ENCODE data around the gene ISCU.

The ISCU gene

GRCh38 chr12:108581311-108582227 lies 19.2 kb downstream of the ISCU start:
- TF ChIP-seq POLR2AphosphoS5 (IDR thresholded peaks at IDR 0.05; ENCODE audit: low read depth, low read length), result no peak
- no peak for TF ChIP-seq SIN3A (IDR thresholded peaks at IDR 0.05; ENCODE audit: borderline replicate concordance, insufficient read depth, low read length)
- TF ChIP-seq FOXP2 (optimal IDR thresholded peaks at IDR 0.05; ENCODE audit: borderline replicate concordance, extremely low read depth, extremely low read length, insufficient read depth), result no peak
- TF ChIP-seq REST (IDR thresholded peaks at IDR 0.05; ENCODE audit: insufficient read depth in 1 of 2, low read depth in 2 of 2, low read length in 2 of 2), result no peak
- TF ChIP-seq TAF1 (IDR thresholded peaks at IDR 0.05; ENCODE audit: borderline replicate concordance, insufficient read depth, low read length), result no peak

- no peak for TF ChIP-seq POLR2AphosphoS5 (IDR thresholded peaks at IDR 0.05; ENCODE audit: low read depth, low read length)
- TF ChIP-seq FOXP2 (optimal IDR thresholded peaks at IDR 0.05; ENCODE audit: borderline replicate concordance, extremely low read depth, extremely low read length, insufficient read depth), result no peak
- no peak for TF ChIP-seq REST (IDR thresholded peaks at IDR 0.05; ENCODE audit: insufficient read depth in 1 of 2, low read depth in 2 of 2, low read length in 2 of 2)
- no peak for TF ChIP-seq SIN3A (IDR thresholded peaks at IDR 0.05; ENCODE audit: borderline replicate concordance, insufficient read depth, low read length)
- TF ChIP-seq TAF1 (IDR thresholded peaks at IDR 0.05; ENCODE audit: borderline replicate concordance, insufficient read depth, low read length), result no peak
These were observed 20.1 kb downstream of the ISCU start for GRCh38 chr12:108582509-108582908.

- TF ChIP-seq REST (IDR thresholded peaks at IDR 0.05; ENCODE audit: insufficient read depth in 1 of 2, low read depth in 2 of 2, low read length in 2 of 2) (no peak), FOXP2 (optimal IDR thresholded peaks at IDR 0.05; ENCODE audit: borderline replicate concordance, extremely low read depth, extremely low read length, insufficient read depth) (no peak), TAF1 (IDR thresholded peaks at IDR 0.05; ENCODE audit: borderline replicate concordance, insufficient read depth, low read length) (no peak), POLR2AphosphoS5 (IDR thresholded peaks at IDR 0.05; ENCODE audit: low read depth, low read length) (no peak)
These were observed 20.8 kb downstream of the ISCU start for GRCh38 chr12:108582978-108583770.

- no peak for TF ChIP-seq POLR2AphosphoS5 (IDR thresholded peaks at IDR 0.05; ENCODE audit: low read depth, low read length)
- TF ChIP-seq TAF1 (IDR thresholded peaks at IDR 0.05; ENCODE audit: borderline replicate concordance, insufficient read depth, low read length), result no peak
- TF ChIP-seq FOXP2 (optimal IDR thresholded peaks at IDR 0.05; ENCODE audit: borderline replicate concordance, extremely low read depth, extremely low read length, insufficient read depth), result no peak
- TF ChIP-seq REST (IDR thresholded peaks at IDR 0.05; ENCODE audit: insufficient read depth in 1 of 2, low read depth in 2 of 2, low read length in 2 of 2), result no peak
- no peak for TF ChIP-seq SIN3A (IDR thresholded peaks at IDR 0.05; ENCODE audit: borderline replicate concordance, insufficient read depth, low read length)
These were observed 21.6 kb downstream of the ISCU start for GRCh38 chr12:108583991-108584390.
